Adrenal gland (tissue), 12 donors: ENCODE data around the gene ZNF221. TPM values are rescaled to one million over a fixed set of nuclear protein-coding genes. Genes with fewer than 3 reads are reported as not detected.

Experiments used
- DNase-seq, 7 donors: peaks; one replicate each; pipeline ENCODE4 v3.0.0-alpha.2; 2019 to 2020
- H3K27ac ChIP-seq, 5 donors: fragments of 200-600 bp; sonication (generic) in 4 of 5; 1 replicate in 3 of 5; 2 replicates in 2 of 5; pipeline versions ENCODE4 v1.5.1 to v1.8.0; 2016 to 2020; ENCODE audit warnings: mild to moderate bottlenecking in 1 of 5
- H3K27me3 ChIP-seq: fragments of 200-600 bp; 2 replicates; pipeline ENCODE4 v1.8.0; 2021
- H3K36me3 ChIP-seq, 2 donors: fragments of 200-600 bp; replicated peaks in 1 of 2; 1 replicate in 1 of 2; 2 replicates in 1 of 2; pipeline versions ENCODE4 v1.5.1 to v1.8.0; 2018 to 2022
- H3K4me1 ChIP-seq, 2 donors: fragments of 200-600 bp; replicated peaks in 1 of 2; 1 replicate in 1 of 2; 2 replicates in 1 of 2; pipeline versions ENCODE4 v1.5.1 to v1.8.0; 2018 to 2021
- H3K4me3 ChIP-seq, 4 donors: fragments of 200-600 bp; sonication (generic) in 3 of 4; one replicate each; pipeline ENCODE4 v1.5.1; 2016 to 2018
- H3K9me3 ChIP-seq, 3 donors: fragments of 200-600 bp; sonication (generic) in 1 of 3; replicated peaks in 1 of 3; 1 replicate in 2 of 3; 2 replicates in 1 of 3; pipeline versions ENCODE4 v1.5.1 to v1.8.0; 2016 to 2021
- POLR2A ChIP-seq, 2 donors: fragments of 450-650 bp; IDR thresholded peaks; one replicate each; pipeline ENCODE4 v1.6.1; 2017; ENCODE audit warnings: antibody characterized with exemption in 2 of 2, mild to moderate bottlenecking in 2 of 2, moderate library complexity in 1 of 2
- WGBS, 4 donors: extraction: QIAGEN DNeasy Blood & Tissue Kit in 2 of 4; methylation state at CpG; one replicate each; pipeline versions ENCODE4 v1.1.5 to v1.1.7; 2013 to 2017; 5-methylcytosine and 5-hydroxymethylcytosine counted together
- intact Hi-C, 2 donors: fragments of 100-400 bp; cut with DNase I; formaldehyde crosslinking; loops; one replicate each; pipeline versions ENCODE4 v1.14.1 to v1.15.0; 2022 to 2023
- polyA plus RNA-seq, 3 donors: library from polyadenylated mRNA; stranded (reverse); fragments of 200-250 nt in 2 of 3; fragments of 350-450 nt in 1 of 3; fragmentation: Illumina TruSeq in 1 of 3; extraction: RNeasy Lipid Tissue Mini Kit (QIAGEN cat#74804) in 1 of 3; gene quantifications; one replicate each; pipeline ENCODE4 v1.2.3, GENCODE V29; 2013 to 2014
- total RNA-seq, 9 donors: library from RNA; depleted of rRNA in 4 of 9; stranded (reverse); fragments of >200 nt in 4 of 9; fragments of 120-200 nt in 1 of 9; fragmentation: NEBNext Ultra II Directional in 1 of 9; extraction: Animal tissue kit (Norgen Biotek cat#: 25700) in 1 of 9; gene quantifications; one replicate each; pipeline versions ENCODE4 v1.1.0 to v1.2.4, GENCODE V29; 2013 to 2023
- TF ChIP-seq, protein P1 (sequence below), 6 experiments: fragments of 450-650 bp in 4 of 6; fragments of 200-600 bp in 2 of 6; sonication (generic) in 1 of 6; IDR thresholded peaks; 1 replicate in 5 of 6; 2 replicates in 1 of 6; pipeline versions ENCODE4 v1.5.1 to v1.8.0; 2016 to 2021; ENCODE audit warnings: antibody characterized with exemption in 6 of 6, mild to moderate bottlenecking in 2 of 6, moderate library complexity in 1 of 6
- donor health status: healthy with polysubstance abuse.
- donor health status: Bipolar disorder and iron deficiency.
- donor health status: DM: yes; HTN: yes; CAD: no.
- donor health status: DM: no; HTN: no; CAD: no.
- donor health status: DM: no; HTN: no; CAD: no.
- donor health status: DM: yes; HTN: yes; CAD: no.

ZNF221 gene
- total and polyA plus RNA-seq, 12 donors: 2.6 to 12.8 (median 4.9) TPM

DNA sequence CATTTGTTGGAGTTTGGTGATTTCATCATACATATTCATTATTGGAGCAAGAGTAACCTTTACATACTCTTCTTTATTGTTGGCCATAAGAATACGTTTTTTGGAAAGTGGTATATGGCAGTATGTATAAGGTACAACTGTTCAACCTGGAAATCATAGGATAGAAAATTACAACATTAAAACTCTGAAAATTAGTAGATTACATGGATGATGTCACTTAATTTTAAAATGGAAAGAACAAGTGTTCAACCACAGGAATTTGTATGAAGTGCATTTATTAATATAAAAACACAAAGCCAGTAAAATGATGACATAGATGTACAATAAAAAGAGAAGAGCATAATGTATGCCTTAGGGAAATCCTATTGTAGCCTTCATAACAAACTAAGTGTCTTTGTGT lies 25.7 kb downstream of the ZNF221 start:
- no peak for DNase-seq
- no peak for TF ChIP-seq POLR2A (IDR thresholded peaks at IDR 0.05)
- TF ChIP-seq, protein P1, sequence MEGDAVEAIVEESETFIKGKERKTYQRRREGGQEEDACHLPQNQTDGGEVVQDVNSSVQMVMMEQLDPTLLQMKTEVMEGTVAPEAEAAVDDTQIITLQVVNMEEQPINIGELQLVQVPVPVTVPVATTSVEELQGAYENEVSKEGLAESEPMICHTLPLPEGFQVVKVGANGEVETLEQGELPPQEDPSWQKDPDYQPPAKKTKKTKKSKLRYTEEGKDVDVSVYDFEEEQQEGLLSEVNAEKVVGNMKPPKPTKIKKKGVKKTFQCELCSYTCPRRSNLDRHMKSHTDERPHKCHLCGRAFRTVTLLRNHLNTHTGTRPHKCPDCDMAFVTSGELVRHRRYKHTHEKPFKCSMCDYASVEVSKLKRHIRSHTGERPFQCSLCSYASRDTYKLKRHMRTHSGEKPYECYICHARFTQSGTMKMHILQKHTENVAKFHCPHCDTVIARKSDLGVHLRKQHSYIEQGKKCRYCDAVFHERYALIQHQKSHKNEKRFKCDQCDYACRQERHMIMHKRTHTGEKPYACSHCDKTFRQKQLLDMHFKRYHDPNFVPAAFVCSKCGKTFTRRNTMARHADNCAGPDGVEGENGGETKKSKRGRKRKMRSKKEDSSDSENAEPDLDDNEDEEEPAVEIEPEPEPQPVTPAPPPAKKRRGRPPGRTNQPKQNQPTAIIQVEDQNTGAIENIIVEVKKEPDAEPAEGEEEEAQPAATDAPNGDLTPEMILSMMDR (IDR thresholded peaks at IDR 0.05): no peak
- 83 to 91% (median 91%) methylated on average over 1 of the region's 1 CpG for WGBS, 4 donors
- Histone ChIP-seq H3K9me3 (peaks cover 0 to 60% (median 7%) of the 10 kb centered on the region in 3 donors), H3K4me3 (no peak overlapping the region), H3K27ac (no peak overlapping the region), H3K36me3 (no peaks in the 10 kb centered on the region), H3K4me1 (no peaks in the 10 kb centered on the region), H3K27me3 (no peaks in the 10 kb centered on the region)
- intact Hi-C loops: no loop called here

DNA sequence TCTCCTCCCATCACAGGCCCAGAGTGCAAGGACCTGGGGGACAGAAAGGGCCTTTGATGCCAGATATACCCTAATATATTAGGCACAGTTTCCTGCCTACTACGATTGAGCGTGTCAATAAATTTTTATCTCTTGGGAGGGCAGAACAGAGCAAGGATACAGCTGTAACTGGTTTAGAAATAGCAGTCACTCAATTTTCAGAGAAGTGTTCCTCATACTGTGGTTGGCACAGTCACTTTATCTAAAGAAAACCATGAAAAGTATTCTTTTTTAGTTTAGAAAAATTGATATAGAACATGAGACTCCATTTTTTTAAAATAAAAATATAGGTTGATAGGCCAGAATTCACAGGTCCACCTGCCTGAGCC lies 32.5 kb downstream of the ZNF221 start:
- Histone ChIP-seq H3K4me3 (peak overlapping the region in 1 of 4 donors; percentile 65), H3K36me3 (no peaks in the 10 kb centered on the region), H3K27ac (peak overlapping the region in 1 of 5 donors; percentile 46), H3K9me3 (peaks cover 0 to 6% (median 0%) of the 10 kb centered on the region in 3 donors), H3K4me1 (peaks cover 0 to 11% of the 10 kb centered on the region in 2 donors), H3K27me3 (no peaks in the 10 kb centered on the region)
- no peak for TF ChIP-seq POLR2A (IDR thresholded peaks at IDR 0.05)
- TF ChIP-seq, protein P1 (IDR thresholded peaks at IDR 0.05): no peak
- WGBS, 4 donors: 57 to 86% (median 64%) methylated on average over 2 of the region's 2 CpGs
- intact Hi-C loops: no loop called here
- DNase-seq: no peak

DNA sequence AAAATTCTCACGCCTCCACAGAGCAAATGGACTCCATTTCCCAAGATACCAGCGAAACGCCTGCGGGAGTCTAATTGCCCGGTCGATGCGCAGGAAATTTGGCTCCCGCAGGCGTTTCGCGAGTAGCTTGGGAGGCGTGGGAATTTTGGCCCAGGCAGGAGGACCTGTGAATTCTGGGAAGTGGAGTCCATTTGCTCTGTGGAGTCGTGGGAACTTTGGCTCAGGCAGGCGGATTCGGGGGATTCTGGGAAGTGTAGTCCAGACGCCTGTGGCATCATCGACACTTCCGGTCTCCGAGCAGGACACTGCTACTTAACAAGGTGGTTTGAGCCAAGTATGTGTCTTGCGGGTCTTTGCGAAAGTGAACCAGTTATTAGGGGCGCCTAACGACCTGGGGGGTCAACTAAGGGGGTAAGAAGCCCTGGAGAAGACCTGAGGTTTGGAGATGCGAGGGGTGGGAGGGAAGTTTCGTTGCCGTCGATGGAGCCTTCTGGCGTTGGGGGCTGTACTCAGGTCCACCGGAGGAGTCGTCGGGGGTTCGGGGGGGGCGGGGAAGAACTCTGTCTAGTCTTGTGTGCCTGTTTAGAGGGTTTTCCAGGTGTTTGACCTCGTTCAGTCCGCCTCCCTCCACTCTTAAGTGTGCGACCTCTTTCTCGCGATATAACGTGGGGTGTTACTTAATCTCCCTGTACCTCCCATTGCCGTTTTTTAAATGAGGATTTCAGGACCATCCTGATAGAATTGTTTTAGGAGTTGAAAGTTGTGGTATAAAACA lies 33.1 kb downstream of the ZNF221 start, which contains the start of gene ZNF155:
Gene ZNF155, plus strand, starts transcription at position 277 of the 775 bp plus-strand sequence. CDS start 4,356 bp downstream, outside the sequence.
- Histone ChIP-seq H3K27me3 (no peaks in the 10 kb centered on the region), H3K27ac (peak within 1 kb of the TSS in 3 of 5 donors; percentile 46 to 84 (median 62)), H3K36me3 (peaks cover 0 to 3% of the 10 kb centered on the region in 2 donors), H3K4me1 (peaks cover 0 to 11% of the 10 kb centered on the region in 2 donors), H3K9me3 (peaks cover 0 to 2% (median 0%) of the 10 kb centered on the region in 3 donors), H3K4me3 (peak within 1 kb of the TSS in 3 of 4 donors; percentile 41 to 93 (median 65))
- WGBS, 4 donors: 1 to 2% (median 1%) methylated on average over 22 to 40 of the region's 40 CpGs
- intact Hi-C loops: no loop called here
- TF ChIP-seq, protein P1 (IDR thresholded peaks at IDR 0.05): no peak
- TF ChIP-seq POLR2A (IDR thresholded peaks at IDR 0.05): peak in 1 of 2 donors; percentile 37
- DNase-seq: peak; percentile 92 to 98 (median 95)

DNA sequence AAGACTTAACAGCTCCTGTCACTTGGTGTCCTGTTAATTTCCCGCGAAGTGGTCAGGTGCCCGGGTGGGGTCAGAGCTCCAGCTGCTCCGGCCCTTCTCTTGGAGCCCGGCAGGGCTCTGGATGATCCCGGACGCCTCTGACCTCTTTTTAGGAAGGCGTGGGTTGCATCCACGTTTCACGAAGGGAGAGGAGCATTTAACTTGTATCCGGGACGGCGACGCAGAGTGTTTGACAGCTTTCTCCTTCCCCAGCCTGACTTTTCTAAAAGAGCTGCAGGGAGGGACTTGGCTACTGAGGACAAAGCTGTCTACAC lies 33.6 kb downstream of the ZNF221 start:
- Histone ChIP-seq H3K9me3 (no peaks in the 10 kb centered on the region), H3K4me3 (peak overlapping the region in 3 of 4 donors; percentile 41 to 93 (median 65)), H3K4me1 (peaks cover 0 to 11% of the 10 kb centered on the region in 2 donors), H3K27ac (peak overlapping the region in 2 of 5 donors; percentile 46 to 84), H3K36me3 (peaks cover 0 to 8% of the 10 kb centered on the region in 2 donors), H3K27me3 (no peaks in the 10 kb centered on the region)
- intact Hi-C loops: no loop called here
- TF ChIP-seq, protein P1 (IDR thresholded peaks at IDR 0.05): peak in 1 of 6 experiments; percentile 14
- no peak for TF ChIP-seq POLR2A (IDR thresholded peaks at IDR 0.05)
- DNase-seq: peak in 6 of 7 donors; percentile 20 to 64 (median 32)
- 1 to 3% (median 2%) methylated on average over 14 of the region's 14 CpGs for WGBS, 4 donors
